Medulla oblongata (tissue), 1 donor: ENCODE data around the gene MEIG1.
"Not testable (repeated sequence)": the region's sequence is repeated elsewhere in the genome, so short reads cannot be mapped to it uniquely, and the experiment has no call there.

Experiments
- DNase-seq: peaks from one replicate; pipeline ENCODE4 v3.0.0-alpha.2; 2015; ENCODE audit errors: extremely low spot score

The MEIG1 gene

DNA sequence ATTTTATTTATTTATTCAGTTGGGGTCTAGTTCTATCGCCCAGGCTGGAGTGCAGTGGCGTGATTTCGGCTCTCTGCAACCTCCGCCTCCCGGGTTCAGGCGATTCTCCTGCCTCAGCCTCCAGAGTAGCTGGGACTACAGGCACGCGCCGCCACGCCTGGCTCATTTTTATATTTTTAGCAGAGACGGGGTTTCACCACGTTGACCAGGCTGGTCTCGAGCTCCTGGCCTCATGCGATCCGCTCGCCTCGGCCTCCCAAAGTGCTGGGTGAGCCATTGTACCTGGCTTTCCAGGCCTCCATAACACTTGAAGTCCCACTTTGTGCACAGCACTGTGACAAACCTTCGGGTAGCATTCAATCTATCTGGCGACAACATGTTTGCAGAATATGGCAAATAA lies 4.3 kb upstream of the MEIG1 start:
- no peak for DNase-seq

DNA sequence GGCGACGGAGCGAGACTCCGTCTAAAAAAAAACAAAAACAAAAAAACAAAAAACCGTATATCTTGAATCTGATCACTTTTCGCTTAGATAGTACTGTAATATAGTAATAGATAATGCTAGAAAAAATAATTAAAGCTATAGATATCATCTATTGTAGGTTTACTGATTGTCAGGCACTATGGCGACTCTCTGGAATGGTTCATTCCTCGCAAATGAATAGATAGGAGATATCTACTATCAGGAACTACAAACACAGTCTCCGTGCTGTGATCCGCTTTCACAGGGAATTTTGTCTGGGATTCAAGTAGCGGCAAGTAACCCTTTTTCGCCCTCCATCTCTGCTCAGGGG lies 342 bp upstream of the MEIG1 start:
- no peak for DNase-seq

DNA sequence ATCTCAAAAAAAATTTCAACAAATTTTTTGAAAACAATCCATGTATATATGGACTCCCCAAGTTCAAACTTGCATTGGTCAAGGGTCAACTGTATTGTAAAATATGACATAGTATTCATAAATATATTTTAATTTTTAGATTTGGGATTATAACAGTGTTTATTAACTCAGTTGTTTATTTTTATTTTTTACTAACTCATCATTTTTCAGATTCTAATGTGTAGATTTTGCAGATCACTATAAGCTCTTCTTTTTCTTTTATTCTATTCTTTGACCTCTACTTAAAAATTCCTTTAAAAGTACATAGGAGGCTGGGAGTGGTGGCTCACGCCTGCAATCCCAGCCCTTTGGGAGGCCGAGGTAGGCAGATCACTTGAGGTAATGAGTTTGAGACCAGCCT lies 8.7 kb downstream of the MEIG1 start:
- no peak for DNase-seq

DNA sequence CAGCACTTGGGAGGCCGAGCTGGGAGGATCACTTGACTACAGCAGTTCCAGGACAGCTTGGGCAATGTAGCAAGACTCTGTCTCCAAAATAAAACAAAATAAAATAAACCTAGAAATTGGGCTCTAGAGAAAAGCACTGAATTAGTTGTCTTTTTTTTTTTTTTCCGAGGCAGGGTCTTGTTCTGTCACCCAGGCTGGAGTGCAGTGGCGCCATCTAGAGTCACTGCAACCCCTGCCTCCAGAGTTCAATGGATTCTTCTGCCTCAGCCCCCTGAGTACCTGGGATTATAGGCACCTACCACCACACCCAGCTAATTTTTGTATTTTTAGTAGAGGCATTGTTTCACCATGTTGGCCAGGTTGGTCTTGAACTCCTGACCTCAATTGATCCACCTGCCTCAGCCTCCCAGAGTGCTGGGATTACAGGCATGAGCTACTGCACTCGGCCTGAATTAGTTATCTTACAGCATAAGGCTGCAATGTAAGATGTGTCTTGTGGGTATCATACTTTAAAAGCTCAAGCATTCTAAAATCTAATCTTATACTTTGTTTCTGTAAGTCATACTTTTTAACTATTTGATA lies 12.8 kb downstream of the MEIG1 start:
- no peak for DNase-seq

DNA sequence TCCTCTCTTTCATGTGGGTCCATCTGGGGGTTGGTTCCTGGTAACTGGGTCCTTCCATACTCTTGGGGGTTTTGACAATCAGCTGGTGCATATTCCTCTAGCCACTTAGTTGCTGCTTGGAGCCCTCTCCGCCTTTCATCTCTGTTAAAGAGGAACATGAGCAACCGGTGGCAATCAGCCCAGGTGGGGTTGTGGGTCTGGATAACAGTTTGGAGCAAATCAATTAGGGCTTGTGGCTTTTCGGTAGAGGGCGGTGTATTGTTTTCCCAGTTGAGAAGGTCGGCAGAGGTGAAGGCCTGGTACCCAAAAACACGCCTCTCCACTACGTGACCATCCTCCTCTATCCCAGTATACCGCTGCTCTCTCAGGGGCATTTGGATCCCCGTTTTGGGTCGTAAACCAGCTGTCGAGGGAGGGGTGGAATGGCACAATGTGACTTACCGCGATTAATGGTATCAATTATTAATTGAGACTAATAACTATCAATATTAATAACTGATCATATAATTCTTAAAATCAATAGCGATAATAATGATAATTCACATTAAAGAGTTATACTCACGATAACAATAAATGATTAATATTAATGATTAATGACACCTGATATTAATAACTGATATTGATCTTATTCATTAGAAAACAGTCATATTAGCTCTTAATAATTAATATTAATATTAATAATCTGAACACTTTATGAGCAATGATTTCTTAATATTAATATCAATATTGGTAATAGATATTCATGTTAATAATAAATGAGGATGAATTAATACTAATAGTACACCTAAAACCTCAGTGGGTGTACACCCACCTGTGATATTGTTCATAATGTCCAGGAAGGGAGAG lies 15.2 kb downstream of the MEIG1 start:
- not testable (repeated sequence) for DNase-seq

DNA sequence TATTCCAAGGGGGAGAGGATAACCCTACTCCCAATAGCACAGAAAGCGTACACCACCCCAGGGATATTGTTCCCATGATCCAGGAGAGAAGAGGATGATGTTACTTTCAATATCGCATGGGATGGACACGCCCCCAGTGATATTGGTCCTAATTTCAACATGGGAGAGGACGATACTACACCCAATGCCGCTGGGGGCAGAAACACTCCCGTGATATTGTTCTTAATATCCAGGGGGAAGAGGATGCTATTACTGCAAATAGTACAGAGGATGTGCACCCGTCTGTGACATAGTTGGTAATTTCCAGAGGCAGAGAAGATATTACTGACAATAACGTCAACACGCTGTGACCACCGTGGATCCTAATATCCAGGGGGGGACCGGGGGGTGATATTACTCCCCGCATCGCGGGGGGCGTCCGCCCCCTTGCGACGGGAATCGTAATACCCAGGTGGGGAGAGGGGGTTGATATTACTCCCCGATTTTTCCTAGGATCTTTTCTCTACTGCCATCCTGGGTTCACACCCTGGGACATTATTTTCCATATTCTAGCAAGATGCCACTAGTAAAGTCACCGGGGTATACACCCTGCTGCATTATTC lies 16.6 kb downstream of the MEIG1 start:
- no peak for DNase-seq

DNA sequence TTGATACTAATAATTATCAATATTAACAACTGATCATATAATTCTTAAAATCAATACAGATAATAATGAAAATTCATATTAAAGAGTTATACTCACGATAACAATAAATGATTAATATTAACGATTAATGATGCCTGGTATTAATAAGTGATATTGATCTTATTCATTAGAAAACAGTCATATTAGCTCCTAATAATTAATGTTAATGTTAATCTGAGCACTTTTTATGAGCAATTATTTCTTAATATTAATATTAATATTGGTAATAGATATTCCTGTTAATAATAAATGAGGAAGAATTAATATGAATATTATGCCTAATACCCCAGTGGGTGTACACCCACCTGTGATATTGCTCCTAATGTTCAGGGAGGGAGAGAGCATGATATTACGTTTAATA lies 23.6 kb downstream of the MEIG1 start:
- DNase-seq: no peak

DNA sequence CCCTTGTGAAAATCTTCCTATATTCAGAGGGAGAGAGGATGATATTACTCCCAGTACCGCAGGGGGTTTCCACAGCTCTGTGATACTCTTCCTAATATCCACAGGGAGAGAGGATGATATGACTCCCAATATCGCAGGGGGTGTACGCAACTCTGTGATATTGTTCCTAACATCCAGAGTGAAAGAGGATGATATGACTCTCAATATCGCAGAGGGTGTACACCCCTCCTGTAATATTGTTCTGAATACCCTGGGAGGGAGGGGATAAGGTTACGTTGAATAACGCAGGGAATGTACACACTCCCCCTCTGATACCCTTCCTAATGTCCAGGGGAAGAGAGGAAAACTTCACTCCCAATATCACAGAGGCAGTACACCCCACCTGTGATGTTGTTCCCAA lies 30.4 kb downstream of the MEIG1 start:
- DNase-seq: not testable (repeated sequence)

DNA sequence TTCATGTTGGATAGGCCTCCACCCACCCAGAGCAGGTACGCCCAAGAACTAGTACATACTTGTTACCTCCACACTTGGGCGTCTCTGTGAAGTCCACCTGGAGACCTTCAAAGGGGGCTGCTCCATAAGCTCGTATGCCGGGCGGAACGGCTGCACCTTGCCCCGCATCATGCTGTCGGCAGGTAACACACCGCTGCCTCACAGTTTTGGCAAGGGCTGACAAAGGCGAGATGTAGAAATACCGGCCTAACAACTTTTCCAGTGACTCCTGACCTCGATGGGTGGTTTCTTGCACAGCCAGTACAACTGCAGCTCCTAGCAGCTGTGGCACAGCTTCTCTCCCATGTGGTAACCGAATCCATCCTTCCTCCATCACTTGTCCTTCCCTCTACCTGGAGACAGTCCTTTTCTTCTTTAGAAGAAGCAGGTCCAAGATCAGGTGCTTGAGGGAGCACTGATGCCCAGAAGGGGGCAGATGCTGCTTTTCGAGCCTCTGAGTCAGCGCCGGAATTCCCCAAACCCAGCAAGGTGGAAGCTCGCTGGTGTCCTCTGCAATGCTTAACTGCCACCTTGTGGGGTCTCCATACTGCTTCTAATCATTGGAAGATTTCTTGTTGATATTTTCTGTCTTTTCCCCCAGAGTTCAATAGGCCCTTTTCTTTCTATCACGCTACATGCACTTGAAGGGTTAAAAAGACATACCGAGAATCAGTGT lies 32.0 kb downstream of the MEIG1 start:
- not testable (repeated sequence) for DNase-seq

DNA sequence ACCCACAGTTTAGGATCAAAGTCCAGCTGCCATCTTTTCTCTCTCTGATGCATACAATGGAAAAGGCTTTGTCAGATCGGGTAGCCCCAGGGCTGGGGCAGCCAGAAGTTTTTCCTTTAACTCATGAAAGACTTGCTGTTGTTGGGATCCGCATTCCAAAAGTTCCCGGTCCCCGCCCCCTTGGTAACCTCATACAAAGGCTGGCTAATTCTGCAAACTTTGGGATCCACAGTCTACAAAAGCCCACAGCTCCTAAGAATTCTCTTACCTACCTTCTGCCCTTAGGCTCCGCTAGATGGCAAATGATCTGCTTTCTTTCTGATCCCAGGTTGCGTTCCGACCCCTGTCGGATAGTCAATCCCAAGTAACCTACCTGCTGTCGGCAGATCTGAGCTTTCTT lies 33.1 kb downstream of the MEIG1 start:
- not testable (repeated sequence) for DNase-seq

DNA sequence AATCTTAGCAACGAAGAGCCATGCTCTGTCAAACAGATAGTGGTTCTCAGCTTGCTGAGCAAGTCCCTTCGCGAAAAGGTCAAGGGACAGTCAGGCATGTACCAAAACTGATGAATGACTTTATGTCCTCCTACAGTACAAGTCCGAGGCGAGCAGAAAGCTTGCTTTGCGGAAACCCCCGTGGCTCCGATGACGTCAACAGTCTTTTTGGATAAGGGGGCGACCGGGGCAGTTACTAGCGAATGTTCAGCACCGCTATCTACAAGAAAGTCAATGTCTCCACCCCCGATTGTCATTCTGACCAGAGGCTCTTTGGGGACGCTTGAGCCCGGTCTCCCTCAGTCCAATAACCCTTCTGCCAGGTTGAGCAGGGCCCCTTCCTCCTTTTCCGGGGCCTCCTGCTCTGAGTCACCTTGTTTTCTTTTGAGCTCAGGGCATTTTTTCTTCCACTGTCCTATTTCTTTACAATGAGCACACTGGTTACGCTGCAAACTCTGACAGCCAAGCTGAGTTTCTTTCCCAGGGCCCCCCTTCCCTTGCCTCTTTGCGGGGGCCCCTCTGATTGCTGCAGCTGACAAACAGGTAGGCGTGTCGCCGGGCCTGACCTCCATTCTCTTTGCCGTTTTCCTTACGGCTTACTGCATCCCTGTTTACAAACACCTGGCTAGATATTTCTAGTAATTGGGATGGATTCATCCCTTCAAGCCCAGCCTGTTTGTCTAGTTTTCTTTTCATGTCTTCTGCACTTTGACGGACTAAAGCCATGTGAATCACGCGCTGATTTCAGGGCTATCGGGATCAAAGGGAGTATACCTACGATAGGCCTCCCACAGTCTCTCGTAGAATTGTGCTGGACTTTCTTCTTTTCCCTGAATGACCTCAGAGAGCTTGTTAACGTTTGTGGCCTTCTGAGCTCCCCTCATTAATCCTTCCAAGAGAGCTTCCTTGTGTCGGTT lies 34.6 kb downstream of the MEIG1 start:
- DNase-seq: not testable (repeated sequence)

DNA sequence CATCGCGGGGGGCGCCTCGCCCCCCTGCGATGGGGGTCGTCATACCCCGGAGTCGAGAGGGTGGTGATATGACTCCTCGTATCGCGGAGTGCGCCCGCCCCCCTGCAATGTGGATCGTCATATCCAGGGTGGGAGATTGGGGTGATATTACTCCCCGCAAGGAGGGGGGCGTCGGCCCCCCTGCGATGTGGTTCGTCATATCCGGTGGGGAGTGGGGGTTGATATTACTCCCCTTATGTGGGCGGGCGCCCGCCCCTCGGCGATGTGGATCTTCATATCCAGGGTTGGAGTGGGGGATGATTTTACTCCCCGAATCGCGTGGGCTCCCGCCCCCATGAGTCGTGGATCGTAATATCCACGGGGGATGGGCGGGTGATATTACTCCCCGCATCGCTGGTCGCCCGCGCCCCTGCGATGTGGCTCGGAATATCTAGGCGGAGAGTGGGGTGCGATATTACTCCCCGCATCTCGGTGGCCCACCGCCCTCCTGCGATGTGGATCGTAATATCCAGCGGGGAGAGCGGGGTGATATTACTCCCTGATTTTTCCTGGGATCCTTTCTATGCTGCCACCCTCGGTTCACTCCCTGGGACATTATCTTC lies 36.9 kb downstream of the MEIG1 start:
- no peak for DNase-seq

DNA sequence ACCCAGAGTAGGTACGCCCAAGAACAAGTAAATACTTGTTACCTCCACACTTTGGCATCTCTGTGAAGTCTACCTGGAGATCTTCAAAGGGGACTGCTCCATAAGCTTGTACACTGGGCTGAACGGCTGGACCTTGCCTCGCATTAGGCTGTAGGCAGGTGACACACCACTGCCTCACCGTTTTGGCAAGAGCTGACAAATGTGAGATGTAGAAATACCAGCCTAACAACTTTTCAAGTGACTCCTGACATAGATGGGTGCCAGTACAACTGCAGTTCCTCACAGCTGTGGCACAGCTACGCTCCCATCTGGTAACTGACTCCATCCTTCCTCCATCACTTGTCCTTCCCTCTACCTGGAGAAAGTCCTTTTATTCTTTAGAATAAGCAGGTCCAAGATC lies 54.3 kb downstream of the MEIG1 start:
- not testable (repeated sequence) for DNase-seq

DNA sequence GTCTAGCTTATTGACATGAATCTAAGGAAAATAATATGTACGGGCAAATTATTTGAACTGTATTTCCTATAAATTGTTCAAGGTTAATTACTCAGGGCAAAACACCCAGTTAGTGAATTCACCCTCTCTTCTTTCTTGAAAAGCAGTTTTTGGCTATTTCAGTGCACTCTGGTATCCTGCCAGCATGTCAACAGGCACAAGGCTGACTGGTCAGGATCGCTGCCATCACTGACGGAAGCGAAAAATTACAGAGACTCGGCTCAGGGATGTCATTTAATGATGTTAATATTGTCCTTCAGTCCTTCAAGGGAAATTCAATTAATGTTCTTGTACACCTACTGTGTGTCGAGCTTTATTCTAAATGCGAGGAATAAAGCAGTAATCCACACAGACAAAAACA lies 56.3 kb downstream of the MEIG1 start:
- peak; percentile 30 for DNase-seq

DNA sequence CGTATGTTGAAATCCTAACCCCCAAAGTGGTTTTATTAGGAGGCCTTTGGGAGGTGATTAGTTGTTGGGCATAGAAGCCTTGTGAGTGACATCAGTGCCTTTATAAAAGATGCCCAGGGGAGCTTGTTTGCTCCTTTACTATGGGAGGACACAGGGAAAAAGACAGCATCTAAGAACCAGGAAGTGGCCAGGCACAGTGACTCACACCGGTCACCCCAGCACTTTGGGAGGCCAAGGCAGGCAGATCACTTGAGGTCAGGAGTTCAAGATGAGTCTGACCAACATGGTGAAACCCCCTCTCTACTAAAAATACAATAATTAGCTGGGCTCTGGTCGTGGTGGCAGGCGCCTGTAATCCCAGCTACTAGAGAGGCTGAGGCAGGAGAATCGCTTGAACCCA lies 61.8 kb downstream of the MEIG1 start:
- not testable (repeated sequence) for DNase-seq
